Aorta (tissue), 5 donors: ENCODE results near the gene BTBD6. TPM values are rescaled to one million over a fixed set of nuclear protein-coding genes. Genes with fewer than 3 reads are reported as not detected.

Experiments used
- ATAC-seq: fragments of 200-7000 bp; cut with Tn5 transposase; one replicate; pipeline ENCODE4 v1.9.1; 2022; ENCODE audit warnings: moderate library complexity; ENCODE audit not compliant: low FRiP score
- DNase-seq, 2 donors: peaks; one replicate each; pipeline ENCODE4 v3.0.0-alpha.2; 2020
- H3K27ac ChIP-seq, 2 donors: one replicate each; pipeline ENCODE4 v1.5.1; 2013; ENCODE audit warnings: low read length in 2 of 2, mild to moderate bottlenecking in 2 of 2, moderate library complexity in 2 of 2, control low read depth in 1 of 2, inconsistent platforms in 1 of 2, low read depth in 1 of 2
- H3K27me3 ChIP-seq, 2 donors: one replicate each; pipeline ENCODE4 v1.6.1; 2013; ENCODE audit warnings: control low read depth in 1 of 2, low read length in 1 of 2, mild to moderate bottlenecking in 1 of 2, moderate library complexity in 1 of 2; ENCODE audit not compliant: insufficient read depth in 2 of 2, control insufficient read depth in 1 of 2
- H3K36me3 ChIP-seq, 2 donors: one replicate each; pipeline ENCODE4 v1.6.1; 2013; ENCODE audit warnings: control low read depth in 1 of 2, low read length in 1 of 2, mild to moderate bottlenecking in 1 of 2; ENCODE audit not compliant: insufficient read depth in 2 of 2, control insufficient read depth in 1 of 2
- H3K4me1 ChIP-seq, 2 donors: one replicate each; pipeline ENCODE4 v1.6.1; 2013; ENCODE audit warnings: low read length in 2 of 2, control low read depth in 1 of 2, mild to moderate bottlenecking in 1 of 2, moderate library complexity in 1 of 2; ENCODE audit not compliant: insufficient read depth in 2 of 2, control insufficient read depth in 1 of 2
- H3K4me3 ChIP-seq, 2 donors: one replicate each; pipeline ENCODE4 v1.5.1; 2013; ENCODE audit warnings: low read length in 2 of 2, control low read depth in 1 of 2, mild to moderate bottlenecking in 1 of 2
- H3K9me3 ChIP-seq: one replicate; pipeline ENCODE4 v1.6.1; 2013; ENCODE audit warnings: mild to moderate bottlenecking, low read length; ENCODE audit not compliant: control insufficient read depth
- WGBS, 2 donors: extraction: QIAGEN DNeasy Blood & Tissue Kit; methylation state at CpG; one replicate each; pipeline ENCODE4 v1.1.7; 2013; 5-methylcytosine and 5-hydroxymethylcytosine counted together
- intact Hi-C, 2 donors: fragments of 100-400 bp; cut with DNase I; formaldehyde crosslinking; loops; one replicate each; pipeline versions ENCODE4 v1.14.2 to v1.15.0; 2022
- polyA plus RNA-seq, 2 donors: library from polyadenylated mRNA; stranded (reverse); fragments of 200-250 nt; gene quantifications; one replicate each; pipeline ENCODE4 v1.2.3, GENCODE V29; 2013
- total RNA-seq, 2 donors: library from RNA; stranded (reverse); fragmentation: NEBNext Ultra II Directional; extraction: Animal tissue kit (Norgen Biotek cat#: 25700); gene quantifications; one replicate each; pipeline ENCODE4 v1.2.1, GENCODE V29; 2021
- donor health status: healthy with polysubstance abuse.
- donor health status: Bipolar disorder and iron deficiency.
- donor health status: DM: no; HTN: no; CAD: no.
- donor health status: DM: no; HTN: no; CAD: no.
- donor health status: DM: yes; HTN: yes; CAD: no.

BTBD6 gene
- total and polyA plus RNA-seq, 4 donors, result 39.1 to 99.4 (median 42.8) TPM

- no peak for DNase-seq
- intact Hi-C loops, result loop anchor here (2.0 to 10.0 kb wide), 4 partner anchors 111 to 331 kb away; partner anchors contain the start of gene TMEM121 (in 1 of the 2)
- H3K4me3 ChIP-seq, result no peak overlapping the region
- no peak overlapping the region for H3K27ac ChIP-seq
- 78 to 80% methylated on average over 6 of the region's 6 CpGs for WGBS, 2 donors
- H3K27me3 ChIP-seq, result no peaks in the 10 kb centered on the region
- H3K9me3 ChIP-seq, result no peaks in the 10 kb centered on the region
- no peak for ATAC-seq
- no peaks in the 10 kb centered on the region for H3K36me3 ChIP-seq
- H3K4me1 ChIP-seq, result no peaks in the 10 kb centered on the region
Measured at GRCh38 chr14:105203701-105204100, 44.6 kb upstream of the BTBD6 start.

GRCh38 chr14:105204206-105204930 is 44.0 kb upstream of the BTBD6 start:
- no peaks in the 10 kb centered on the region for H3K9me3 ChIP-seq
- H3K4me1 ChIP-seq, result no peaks in the 10 kb centered on the region
- no peaks in the 10 kb centered on the region for H3K27me3 ChIP-seq
- no peak overlapping the region for H3K4me3 ChIP-seq
- peak; percentile 71 for ATAC-seq
- no peaks in the 10 kb centered on the region for H3K36me3 ChIP-seq
- 40% methylated on average over 24 of the region's 24 CpGs for whole genome bisulfite sequencing, 2 donors
- intact Hi-C loops, result loop anchor here (5.0 to 10.0 kb wide), 3 partner anchors 112 to 330 kb away; partner anchors contain the start of gene TMEM121 (in 1 of the 2)
- H3K27ac ChIP-seq, result no peak overlapping the region
- DNase-seq, result no peak

GRCh38 chr14:105204931-105205672 is 43.2 kb upstream of the BTBD6 start:
- H3K27me3 ChIP-seq, result no peaks in the 10 kb centered on the region
- ATAC-seq, result no peak
- no peak overlapping the region for H3K27ac ChIP-seq
- intact Hi-C loops, result loop anchor here (5.0 to 10.0 kb wide), 3 partner anchors 113 to 330 kb away; partner anchors contain the start of gene TMEM121 (in 1 of the 2)
- WGBS, 2 donors, result 20 to 21% methylated on average over 21 of the region's 21 CpGs
- no peaks in the 10 kb centered on the region for H3K36me3 ChIP-seq
- H3K4me1 ChIP-seq, result no peaks in the 10 kb centered on the region
- no peak for DNase-seq
- H3K9me3 ChIP-seq, result no peaks in the 10 kb centered on the region
- H3K4me3 ChIP-seq, result no peak overlapping the region

- Histone ChIP-seq H3K27me3 (no peaks in the 10 kb centered on the region), H3K4me1 (no peaks in the 10 kb centered on the region), H3K9me3 (no peaks in the 10 kb centered on the region), H3K4me3 (no peak overlapping the region), H3K27ac (no peak overlapping the region), H3K36me3 (no peaks in the 10 kb centered on the region)
- 15 to 18% methylated on average over 12 of the region's 12 CpGs for WGBS, 2 donors
- ATAC-seq (no peak), DNase-seq (no peak)
- intact Hi-C loops, result loop anchor here (10.0 kb wide), 2 partner anchors 319 to 329 kb away; partner anchors contain the start of gene TMEM121 (in 1 of the 2)
Measured at GRCh38 chr14:105205673-105206208, 42.6 kb upstream of the BTBD6 start.

DNA sequence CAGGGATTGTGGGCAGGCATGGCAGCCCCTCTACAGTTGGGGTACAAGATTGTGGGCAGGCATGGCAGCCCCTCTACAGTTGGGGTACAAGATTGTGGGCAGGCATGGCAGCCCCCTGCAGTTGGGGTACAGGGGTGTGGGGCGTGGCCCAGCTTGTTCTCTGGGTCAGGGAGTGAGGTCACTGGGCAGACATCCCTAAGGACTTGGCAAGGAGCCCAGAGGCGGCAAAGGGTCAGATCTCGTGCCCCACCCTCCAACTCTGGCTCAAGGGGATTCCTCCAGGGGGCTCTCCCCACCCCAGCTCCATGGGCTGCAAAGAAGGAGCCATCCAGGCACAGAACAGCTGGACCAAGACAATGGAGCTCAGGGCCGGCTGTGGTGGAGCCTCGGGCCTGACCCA is 41.5 kb upstream of the BTBD6 start:
- intact Hi-C loops, result loop anchor here (10.0 kb wide), 2 partner anchors 318 to 328 kb away; partner anchors contain the start of gene TMEM121 (in 1 of the 2)
- Histone ChIP-seq H3K4me3 (no peak overlapping the region), H3K36me3 (no peaks in the 10 kb centered on the region), H3K4me1 (no peaks in the 10 kb centered on the region), H3K9me3 (no peaks in the 10 kb centered on the region), H3K27ac (no peak overlapping the region), H3K27me3 (no peaks in the 10 kb centered on the region)
- DNase-seq (no peak), ATAC-seq (no peak)
- 39 to 50% methylated on average over 4 to 5 of the region's 5 CpGs for WGBS, 2 donors

DNA sequence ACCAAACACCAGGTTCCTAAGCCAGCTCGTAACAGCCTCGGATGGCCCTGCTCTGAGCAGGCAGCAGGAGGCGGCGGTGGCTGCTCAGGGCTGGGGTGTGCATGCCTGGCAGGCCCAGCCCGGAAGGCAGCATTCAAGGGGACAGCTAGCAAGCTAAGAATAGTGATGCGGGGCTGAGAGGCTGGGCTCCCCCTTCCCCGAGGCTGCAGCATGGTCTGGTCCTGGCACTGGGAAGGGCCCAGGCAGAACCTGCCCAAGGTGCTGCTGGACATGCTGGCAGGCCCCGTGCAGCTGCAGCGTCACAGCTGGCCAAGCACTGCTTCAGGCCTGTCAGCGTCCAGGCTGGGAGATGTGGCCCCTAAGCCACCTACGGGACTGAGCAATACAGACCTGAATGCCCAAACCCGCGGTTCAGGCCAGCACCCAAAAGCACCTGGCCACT is 40.9 kb upstream of the BTBD6 start:
- no peak overlapping the region for H3K4me3 ChIP-seq
- no peaks in the 10 kb centered on the region for H3K9me3 ChIP-seq
- H3K36me3 ChIP-seq, result no peaks in the 10 kb centered on the region
- 76% methylated on average over 13 of the region's 13 CpGs for WGBS, 2 donors
- intact Hi-C loops, result loop anchor here (10.0 kb wide), 2 partner anchors 317 to 327 kb away; partner anchors contain the start of gene TMEM121 (in 1 of the 2)
- H3K27ac ChIP-seq, result no peak overlapping the region
- ATAC-seq (no peak), DNase-seq (no peak)
- no peaks in the 10 kb centered on the region for H3K27me3 ChIP-seq
- H3K4me1 ChIP-seq, result no peaks in the 10 kb centered on the region

GRCh38 chr14:105207996-105208737 is 40.2 kb upstream of the BTBD6 start:
- intact Hi-C loops, result loop anchor here (10.0 kb wide), 2 partner anchors 317 to 327 kb away; partner anchors contain the start of gene TMEM121 (in 1 of the 2)
- 94% methylated on average over 25 of the region's 25 CpGs for WGBS, 2 donors
- Histone ChIP-seq H3K4me1 (no peaks in the 10 kb centered on the region), H3K27ac (no peak overlapping the region), H3K4me3 (no peak overlapping the region), H3K9me3 (no peaks in the 10 kb centered on the region), H3K36me3 (no peaks in the 10 kb centered on the region), H3K27me3 (no peaks in the 10 kb centered on the region)
- ATAC-seq, result no peak
- no peak for DNase-seq

- H3K9me3 ChIP-seq, result no peaks in the 10 kb centered on the region
- intact Hi-C loops, result loop anchor here (10.0 kb wide), 2 partner anchors 316 to 326 kb away; partner anchors contain the start of gene TMEM121 (in 1 of the 2)
- ATAC-seq (no peak), DNase-seq (no peak)
- no peaks in the 10 kb centered on the region for H3K27me3 ChIP-seq
- no peaks in the 10 kb centered on the region for H3K36me3 ChIP-seq
- no peak overlapping the region for H3K4me3 ChIP-seq
- H3K4me1 ChIP-seq, result no peaks in the 10 kb centered on the region
- H3K27ac ChIP-seq, result no peak overlapping the region
- 92 to 100% methylated on average over 10 to 12 of the region's 12 CpGs for WGBS, 2 donors
Measured at GRCh38 chr14:105208738-105209075, 39.6 kb upstream of the BTBD6 start.
